ENCODE measurements around the gene PI4KA. TPM values are rescaled to one million over a fixed set of nuclear protein-coding genes. Genes with fewer than 3 reads are reported as not detected.
"Not testable (repeated sequence)": the region's sequence is repeated elsewhere in the genome, so short reads cannot be mapped to it uniquely, and the experiment has no call there.

Gene PI4KA
- total RNA-seq, 5 donors from 2014 or later (not counting 1 experiment from before 2014, with no cell fraction given) = 135 to 187 (median 143) TPM

DNA sequence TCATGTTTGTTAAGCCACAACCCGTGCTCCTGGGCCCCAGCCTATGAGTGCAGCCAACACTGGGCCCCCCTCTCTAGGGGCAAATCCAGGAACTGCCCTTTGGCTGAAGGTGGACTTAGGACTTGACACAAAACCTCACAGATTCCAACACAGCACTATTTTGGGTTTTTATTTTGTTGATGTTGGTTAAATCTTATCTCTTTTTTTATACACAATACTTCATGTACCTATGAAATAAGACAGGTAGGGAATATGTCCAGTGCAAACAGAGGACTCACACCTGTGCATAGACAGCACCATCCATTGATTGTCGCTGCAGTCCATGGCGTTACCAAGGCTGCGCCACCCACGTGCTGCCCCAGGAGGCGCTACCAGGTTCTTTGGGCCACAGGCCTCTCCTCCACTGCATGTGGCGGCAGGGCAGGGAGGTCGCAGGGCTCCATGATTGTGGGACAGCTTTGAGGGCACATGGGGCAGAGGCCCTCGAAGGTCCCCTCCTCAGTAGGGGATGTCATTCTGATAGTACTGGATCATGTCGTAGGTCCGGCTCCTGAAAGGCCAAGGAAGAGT is 151.0 kb downstream of the PI4KA start:
- H3K27ac Mint-ChIP-seq; H3K27ac ChIP-seq (ENCODE audit: low read length); H3K27me3 Mint-ChIP-seq; H3K36me3 ChIP-seq (ENCODE audit: control insufficient read depth in 2 of 2, extremely low read depth in 1 of 2, insufficient read depth in 1 of 2, low read length in 1 of 2); H3K9me3 ChIP-seq; H3K4me1 ChIP-seq (ENCODE audit: control insufficient read depth in 1 of 2, extremely low read depth in 1 of 2, insufficient read depth in 2 of 2, low read length in 2 of 2); POLR2A ChIA-PET; ATAC-seq (replicated peaks in 1 of 4); H3K27me3 ChIP-seq (replicated peaks in 1 of 2; ENCODE audit: control insufficient read depth in 2 of 2, extremely low read depth in 1 of 2, insufficient read depth in 2 of 2, low read length in 1 of 2); H3K4me3 ChIP-seq (ENCODE audit: control insufficient read depth in 1 of 2, extremely low read depth in 1 of 2, low read length in 1 of 2); CTCF ChIA-PET; H3K9me3 Mint-ChIP-seq; H3K4me3 Mint-ChIP-seq; H3K4me1 Mint-ChIP-seq; DNase-seq: not testable (repeated sequence)
- WGBS (ENCODE audit: insufficient coverage) = 95% methylated on average over 7 of the region's 11 CpGs
- H3K36me3 Mint-ChIP-seq = peaks cover 11% of the 10 kb centered on the region

GRCh38 chr22:20703816-20704609 is 154.6 kb downstream of the PI4KA start:
- ATAC-seq (replicated peaks in 1 of 4) (peak in 2 of 4 experiments; percentile 0 to 2), DNase-seq (peak in 18 of 35 experiments; percentile 5 to 45 (median 18))
- CTCF ChIA-PET = interaction anchor here in 1 of 2 donors (0.6 kb wide), 1 partner anchor 156 kb away, joined by 5 read pairs; no protein-coding TSS in a partner anchor
- Mint-ChIP-seq H3K4me1 (peaks cover 13 to 15% (median 15%) of the 10 kb centered on the region in 3 donors), H3K4me3 (peak overlapping the region; percentile 63 to 92 (median 68)), H3K27ac (peak overlapping the region in 1 of 2 donors; percentile 31)
- not testable (repeated sequence) for H3K36me3 ChIP-seq (ENCODE audit: control insufficient read depth in 2 of 2, extremely low read depth in 1 of 2, insufficient read depth in 1 of 2, low read length in 1 of 2); H3K27me3 ChIP-seq (replicated peaks in 1 of 2; ENCODE audit: control insufficient read depth in 2 of 2, extremely low read depth in 1 of 2, insufficient read depth in 2 of 2, low read length in 1 of 2); H3K9me3 Mint-ChIP-seq; H3K27ac ChIP-seq (ENCODE audit: low read length); H3K9me3 ChIP-seq; H3K36me3 Mint-ChIP-seq; H3K27me3 Mint-ChIP-seq
- Histone ChIP-seq H3K4me3 (ENCODE audit: control insufficient read depth in 1 of 2, extremely low read depth in 1 of 2, low read length in 1 of 2) (peak overlapping the region; percentile 32 to 35), H3K4me1 (ENCODE audit: control insufficient read depth in 1 of 2, extremely low read depth in 1 of 2, insufficient read depth in 2 of 2, low read length in 2 of 2) (peaks cover 7 to 11% of the 10 kb centered on the region in 2 experiments)
- WGBS (ENCODE audit: insufficient coverage) = 2% methylated on average over 32 of the region's 79 CpGs
- POLR2A ChIA-PET = interaction anchor here in 1 of 2 donors (0.6 kb wide), 1 partner anchor 209 kb away, joined by 3 read pairs; the partner anchor contains the start of gene KLHL22

- H3K36me3 ChIP-seq (ENCODE audit: control insufficient read depth in 2 of 2, extremely low read depth in 1 of 2, insufficient read depth in 1 of 2, low read length in 1 of 2); H3K9me3 Mint-ChIP-seq; H3K27ac ChIP-seq (ENCODE audit: low read length); H3K27me3 Mint-ChIP-seq; H3K27me3 ChIP-seq (replicated peaks in 1 of 2; ENCODE audit: control insufficient read depth in 2 of 2, extremely low read depth in 1 of 2, insufficient read depth in 2 of 2, low read length in 1 of 2); H3K9me3 ChIP-seq; H3K36me3 Mint-ChIP-seq: not testable (repeated sequence)
- H3K4me3 ChIP-seq (ENCODE audit: control insufficient read depth in 1 of 2, extremely low read depth in 1 of 2, low read length in 1 of 2) = peak overlapping the region in 1 of 2 donors; percentile 35
- H3K27ac Mint-ChIP-seq = peak overlapping the region in 1 of 2 donors; percentile 73
- peaks cover 13 to 15% (median 15%) of the 10 kb centered on the region in 3 donors for H3K4me1 Mint-ChIP-seq
- CTCF ChIA-PET = interaction anchor here in 1 of 2 donors (0.6 kb wide), 1 partner anchor 156 kb away, joined by 5 read pairs; no protein-coding TSS in a partner anchor
- WGBS (ENCODE audit: insufficient coverage) = no CpG with 5 or more reads among the region's 25 CpGs
- ATAC-seq (replicated peaks in 1 of 4) = peak; percentile 21 to 33 (median 26)
- peak overlapping the region; percentile 90 to 95 (median 92) for H3K4me3 Mint-ChIP-seq
- peaks cover 7 to 11% of the 10 kb centered on the region in 2 experiments for H3K4me1 ChIP-seq (ENCODE audit: control insufficient read depth in 1 of 2, extremely low read depth in 1 of 2, insufficient read depth in 2 of 2, low read length in 2 of 2)
- POLR2A ChIA-PET = interaction anchor here in 1 of 2 donors (0.6 kb wide), 1 partner anchor 208 kb away, joined by 3 read pairs; the partner anchor contains the start of gene KLHL22
- peak in 8 of 35 experiments; percentile 61 to 74 (median 70) for DNase-seq
Observed at GRCh38 chr22:20703414-20703806, 155.2 kb downstream of the PI4KA start.

GRCh38 chr22:20702546-20703413 is 155.8 kb downstream of the PI4KA start:
- Mint-ChIP-seq H3K4me1 (peaks cover 13 to 16% (median 15%) of the 10 kb centered on the region in 3 donors), H3K27ac (peak overlapping the region; percentile 98 to 100), H3K4me3 (peak overlapping the region; percentile 90 to 95 (median 92))
- H3K27me3 ChIP-seq (replicated peaks in 1 of 2; ENCODE audit: control insufficient read depth in 2 of 2, extremely low read depth in 1 of 2, insufficient read depth in 2 of 2, low read length in 1 of 2); H3K36me3 Mint-ChIP-seq; H3K36me3 ChIP-seq (ENCODE audit: control insufficient read depth in 2 of 2, extremely low read depth in 1 of 2, insufficient read depth in 1 of 2, low read length in 1 of 2); H3K9me3 ChIP-seq; H3K9me3 Mint-ChIP-seq; H3K27me3 Mint-ChIP-seq: not testable (repeated sequence)
- ATAC-seq (replicated peaks in 1 of 4) (peak; percentile 78 to 80 (median 79)), DNase-seq (peak; percentile 90 to 98 (median 96))
- Histone ChIP-seq H3K4me1 (ENCODE audit: control insufficient read depth in 1 of 2, extremely low read depth in 1 of 2, insufficient read depth in 2 of 2, low read length in 2 of 2) (peaks cover 7 to 12% of the 10 kb centered on the region in 2 experiments), H3K4me3 (ENCODE audit: control insufficient read depth in 1 of 2, extremely low read depth in 1 of 2, low read length in 1 of 2) (peak overlapping the region; percentile 38 to 60), H3K27ac (ENCODE audit: low read length) (peak overlapping the region; percentile 51)
- ChIA-PET CTCF (interaction anchor here in 1 of 2 donors (0.6 kb wide), 1 partner anchor 155 kb away, joined by 5 read pairs; no protein-coding TSS in a partner anchor), POLR2A (interaction anchor here in 1 of 2 donors (0.6 kb wide), 1 partner anchor 207 kb away, joined by 3 read pairs; the partner anchor contains the start of gene KLHL22)
- 0% methylated on average over 13 of the region's 64 CpGs for WGBS (ENCODE audit: insufficient coverage)

GRCh38 chr22:20702175-20702545 is 156.5 kb downstream of the PI4KA start:
- H3K27ac ChIP-seq (ENCODE audit: low read length); H3K27me3 Mint-ChIP-seq; H3K9me3 ChIP-seq; POLR2A ChIA-PET; H3K27me3 ChIP-seq (replicated peaks in 1 of 2; ENCODE audit: control insufficient read depth in 2 of 2, extremely low read depth in 1 of 2, insufficient read depth in 2 of 2, low read length in 1 of 2); CTCF ChIA-PET; H3K9me3 Mint-ChIP-seq; H3K36me3 Mint-ChIP-seq; H3K36me3 ChIP-seq (ENCODE audit: control insufficient read depth in 2 of 2, extremely low read depth in 1 of 2, insufficient read depth in 1 of 2, low read length in 1 of 2): not testable (repeated sequence)
- WGBS (ENCODE audit: insufficient coverage) = 0% methylated on average over 2 of the region's 35 CpGs
- Histone ChIP-seq H3K4me3 (ENCODE audit: control insufficient read depth in 1 of 2, extremely low read depth in 1 of 2, low read length in 1 of 2) (peak overlapping the region in 1 of 2 donors; percentile 60), H3K4me1 (ENCODE audit: control insufficient read depth in 1 of 2, extremely low read depth in 1 of 2, insufficient read depth in 2 of 2, low read length in 2 of 2) (peaks cover 7 to 17% of the 10 kb centered on the region in 2 experiments)
- Mint-ChIP-seq H3K27ac (peak overlapping the region; percentile 98 to 100), H3K4me1 (peaks cover 15 to 23% (median 15%) of the 10 kb centered on the region in 3 donors), H3K4me3 (peak overlapping the region; percentile 90 to 95 (median 92))
- peak in 14 of 35 experiments; percentile 10 to 50 (median 23) for DNase-seq
- ATAC-seq (replicated peaks in 1 of 4) = peak; percentile 10 to 24 (median 13)
